Measurements from ENCODE around the gene PEX11G. TPM values are rescaled to one million over a fixed set of nuclear protein-coding genes. Genes with fewer than 3 reads are reported as not detected.

PEX11G gene
- total and polyA plus RNA-seq, 2 of the 8 experiments (the other 6 are each of a cell fraction or from before 2014, with no cell fraction given) = 2.1 to 4.3 TPM

- TF ChIP-seq EGR1 (IDR thresholded peaks at IDR 0.05; ENCODE audit: borderline replicate concordance, low read depth, low read length) (no peak), POU5F1 (IDR thresholded peaks at IDR 0.05; ENCODE audit: low read depth, low read length) (no peak), POLR2A (IDR thresholded peaks at IDR 0.05; ENCODE audit: control extremely low read depth in 1 of 2, low read depth in 2 of 2, low read length in 2 of 2) (peak in 1 of 2 experiments; percentile 37; a peak in 2 of 3 replicates), TBP (IDR thresholded peaks at IDR 0.05; ENCODE audit: low read depth, low read length) (peak; percentile 35), MAFK (IDR thresholded peaks at IDR 0.05; ENCODE audit: low read depth, low read length) (no peak), HDAC2 (IDR thresholded peaks at IDR 0.05; ENCODE audit: borderline replicate concordance in 1 of 2, low read depth in 2 of 2, low read length in 2 of 2) (peak in 1 of 2 experiments; percentile 91; a peak in 1 of 4 replicates), RBBP5 (IDR thresholded peaks at IDR 0.05; ENCODE audit: borderline replicate concordance, low read depth, low read length) (0 out of 2 replicates have a peak, but pooled peaks have one; percentile 38), BCL11A (IDR thresholded peaks at IDR 0.05; ENCODE audit: low read depth in 2 of 2, low read length in 2 of 2) (no peak), KDM1A (IDR thresholded peaks at IDR 0.05; ENCODE audit: borderline replicate concordance, low read length) (peak; percentile 98), ASH2L (IDR thresholded peaks at IDR 0.05; ENCODE audit: low read length) (no peak), TAF1 (IDR thresholded peaks at IDR 0.05; ENCODE audit: low read depth, low read length) (peak; percentile 65), TAF7 (optimal IDR thresholded peaks at IDR 0.05; ENCODE audit: borderline replicate concordance, low read depth, low read length) (peak; percentile 38), EP300 (IDR thresholded peaks at IDR 0.05; ENCODE audit: borderline replicate concordance in 1 of 2, low read depth in 2 of 2, low read length in 2 of 2) (no peak), SIX5 (IDR thresholded peaks at IDR 0.05; ENCODE audit: low read depth, low read length) (peak; percentile 95), CHD1 (IDR thresholded peaks at IDR 0.05; ENCODE audit: low read depth, low read length) (no peak), EZH2 (IDR thresholded peaks at IDR 0.05; ENCODE audit: low read depth, low read length, severe bottlenecking) (no peak), CREB1 (IDR thresholded peaks at IDR 0.05) (peak; percentile 97), JUN (IDR thresholded peaks at IDR 0.05; ENCODE audit: low read depth, low read length) (no peak), SAP30 (IDR thresholded peaks at IDR 0.05; ENCODE audit: insufficient read depth, insufficient replicate concordance, low read length) (peak; percentile 22), TEAD4 (IDR thresholded peaks at IDR 0.05; ENCODE audit: low read depth, low read length) (0 out of 2 replicates have a peak, but pooled peaks have one; percentile 42), KDM4A (IDR thresholded peaks at IDR 0.05; ENCODE audit: low read depth, low read length, severe bottlenecking) (peak; percentile 82), YY1 (IDR thresholded peaks at IDR 0.05; ENCODE audit: low read depth, low read length) (0 out of 2 replicates have a peak, but pooled peaks have one; percentile 9)
Observed at GRCh38 chr19:7535047-7535997, 46.5 kb upstream of the PEX11G start, which contains the start of gene PNPLA6 (continued).
